UCSD-AML1 (cell line): ENCODE data around the gene XRRA1.
"Not testable (repeated sequence)": the region's sequence is repeated elsewhere in the genome, so short reads cannot be mapped to it uniquely, and the experiment has no call there.

Experiments used
- DNase-seq: peaks from one replicate; lab custom pipeline; 2025; ENCODE audit not compliant: unreplicated experiment; lab: John Stamatoyannopoulos, UW

Gene XRRA1

DNA sequence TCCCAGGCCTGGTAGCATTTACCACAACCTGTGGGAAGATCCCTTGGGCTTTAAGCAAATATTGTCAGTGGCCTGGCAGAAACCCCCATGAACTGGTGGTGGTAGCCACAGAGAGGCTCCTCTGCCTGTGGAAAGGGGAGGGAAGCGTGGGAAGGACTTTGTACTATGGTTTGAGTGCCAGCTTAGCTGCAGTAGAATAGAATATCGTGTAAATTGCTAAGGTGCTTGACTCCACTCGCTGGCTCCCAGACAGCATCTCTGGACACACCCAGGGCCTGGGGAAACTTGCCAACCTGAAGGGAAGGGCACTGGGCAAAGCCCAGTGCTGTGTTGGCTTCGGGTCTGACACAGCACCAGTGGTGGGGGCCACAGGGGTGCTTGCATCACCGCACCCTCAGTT, 52.6 kb downstream of the XRRA1 start:
- no peak for DNase-seq

GRCh38 chr11:74895340-74896116, 53.4 kb downstream of the XRRA1 start:
- no peak for DNase-seq

DNA sequence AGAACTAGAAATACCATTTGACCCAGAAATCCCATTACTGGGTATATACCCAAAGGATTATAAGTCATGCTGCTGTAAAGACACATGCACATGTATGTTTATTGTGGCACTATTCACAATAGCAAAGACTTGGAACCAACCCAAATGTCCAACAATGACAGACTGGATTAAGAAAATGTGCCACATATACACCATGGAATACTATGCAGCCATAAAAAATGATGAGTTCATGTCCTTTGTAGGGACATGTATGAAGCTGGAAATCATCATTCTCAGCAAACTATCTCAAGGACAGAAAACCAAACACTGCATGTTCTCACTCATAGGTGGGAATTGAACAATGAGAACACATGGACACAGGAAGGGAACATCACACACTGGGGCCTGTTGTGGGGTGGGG, 55.9 kb downstream of the XRRA1 start:
- DNase-seq: not testable (repeated sequence)

GRCh38 chr11:74877132-74877531, 71.8 kb downstream of the XRRA1 start:
- no peak for DNase-seq

DNA sequence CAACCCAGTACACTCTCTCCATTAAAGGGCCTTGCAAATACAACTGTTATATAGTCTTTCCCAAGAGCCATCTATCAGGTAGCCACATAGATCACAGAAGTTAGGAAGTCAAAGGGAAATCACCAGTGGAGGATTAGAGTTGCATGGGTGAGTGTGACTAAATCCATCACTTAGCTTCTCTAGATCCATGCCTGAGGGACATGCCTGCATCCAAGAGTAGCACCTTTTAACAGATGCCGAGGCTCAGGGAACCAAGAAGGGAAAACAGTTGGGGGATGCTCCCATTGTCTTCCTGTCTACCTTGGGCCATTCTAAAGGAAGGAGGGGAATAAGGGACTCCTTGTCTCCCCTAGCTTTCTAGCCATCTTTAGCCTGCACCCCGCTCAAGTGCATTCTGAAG, 77.9 kb downstream of the XRRA1 start:
- no peak for DNase-seq

GRCh38 chr11:74870485-74870884, 78.4 kb downstream of the XRRA1 start:
- no peak for DNase-seq

DNA sequence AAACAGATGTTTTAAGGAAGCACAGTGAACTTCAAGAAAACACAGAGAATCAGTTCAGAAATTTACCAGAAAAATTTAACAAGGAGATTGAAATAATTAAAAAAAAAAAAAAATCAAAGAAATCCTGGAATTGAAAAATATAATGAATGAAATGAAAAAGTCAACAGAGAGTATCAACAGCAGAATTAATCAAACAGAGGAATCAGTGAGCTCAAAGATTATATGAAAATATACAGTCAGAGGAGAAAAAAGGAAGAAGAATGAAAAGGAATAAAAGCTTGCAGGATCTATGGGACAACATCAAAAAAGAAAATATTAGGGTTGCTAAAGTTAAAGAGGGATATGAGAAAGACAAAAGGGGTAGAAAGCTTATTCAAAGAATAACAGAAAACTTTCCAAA, 82.3 kb downstream of the XRRA1 start:
- DNase-seq: no peak

DNA sequence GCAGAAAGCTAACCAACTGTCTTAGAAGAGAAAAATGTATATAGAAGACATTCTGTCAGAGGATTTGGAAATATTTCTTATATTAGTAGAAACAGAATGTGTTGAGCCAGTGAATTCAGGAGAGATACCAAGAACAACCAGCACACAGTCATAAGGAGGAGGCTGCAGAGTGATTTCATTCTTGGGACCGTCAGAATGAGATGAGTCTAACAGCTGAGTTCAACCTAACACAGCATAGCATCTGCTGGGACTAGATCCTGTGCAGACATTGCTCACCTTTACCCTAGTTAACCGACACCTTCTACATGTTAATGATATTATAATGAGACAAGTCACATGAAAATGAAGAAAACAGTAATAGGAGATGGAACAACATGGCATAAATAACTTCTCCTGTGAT, 85.5 kb downstream of the XRRA1 start:
- no peak for DNase-seq

GRCh38 chr11:74860743-74861142, 88.1 kb downstream of the XRRA1 start:
- DNase-seq: no peak

DNA sequence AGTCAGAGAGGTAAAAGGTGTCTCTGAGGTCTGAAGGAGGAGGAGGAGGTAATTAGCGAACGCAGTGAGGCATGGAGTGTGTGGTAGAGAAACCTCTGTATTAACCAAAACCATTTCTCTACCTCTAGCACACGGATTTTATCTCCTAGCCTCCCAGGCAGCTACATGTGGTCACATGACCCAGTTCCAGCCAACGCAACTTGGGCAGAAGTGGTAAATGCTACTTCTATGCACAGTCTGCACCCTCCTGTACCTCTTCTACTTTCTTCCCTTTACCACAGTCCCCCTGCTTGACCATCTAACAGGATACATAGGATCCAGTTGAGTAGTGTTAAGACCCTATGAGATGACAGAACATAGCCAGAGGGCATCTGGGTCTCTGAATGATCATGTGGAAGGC, 95.7 kb downstream of the XRRA1 start:
- no peak for DNase-seq

DNA sequence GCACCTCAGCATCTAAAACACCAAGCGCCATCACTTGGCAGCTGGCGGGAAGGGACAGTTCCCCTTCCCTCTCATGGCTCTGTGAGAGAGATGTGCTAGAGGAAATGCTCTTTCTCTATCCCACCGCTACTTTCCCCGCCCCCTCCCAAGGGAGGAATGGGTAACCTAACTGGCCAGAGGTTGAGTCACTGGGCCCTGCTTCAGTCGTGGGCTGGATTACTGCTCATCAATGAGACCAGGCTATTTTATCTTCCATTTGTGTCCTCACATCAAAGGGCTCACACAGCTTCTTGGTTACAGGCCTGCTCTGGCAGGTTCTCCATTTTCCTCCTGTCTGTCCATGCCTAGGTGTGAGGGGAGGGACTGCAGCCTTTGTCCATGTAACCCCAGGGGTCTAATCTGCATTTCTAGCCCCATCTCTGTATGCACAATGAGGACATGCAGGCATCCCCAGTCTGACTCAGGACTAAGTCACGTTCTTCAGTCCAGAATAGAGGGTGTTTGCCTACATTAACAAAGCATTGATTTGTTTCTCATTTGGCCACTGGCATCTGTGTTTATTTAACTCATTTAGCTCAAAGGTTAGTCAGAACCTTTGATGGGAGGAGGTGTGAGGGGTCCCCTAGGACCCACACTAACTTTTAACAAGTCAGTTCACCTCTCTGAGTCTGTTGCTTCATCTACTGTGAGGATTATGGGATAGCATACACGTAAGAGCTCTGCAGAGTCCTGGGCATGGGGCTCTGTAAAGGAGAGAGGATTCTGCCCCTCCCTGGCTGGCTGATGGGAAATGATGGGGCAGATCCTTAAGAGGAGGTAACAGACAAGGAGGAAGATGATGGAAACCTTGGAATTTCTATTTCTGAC, 99.1 kb downstream of the XRRA1 start:
- no peak for DNase-seq

- no peak for DNase-seq
Measured at GRCh38 chr11:74847895-74848294, 101.0 kb downstream of the XRRA1 start.

DNA sequence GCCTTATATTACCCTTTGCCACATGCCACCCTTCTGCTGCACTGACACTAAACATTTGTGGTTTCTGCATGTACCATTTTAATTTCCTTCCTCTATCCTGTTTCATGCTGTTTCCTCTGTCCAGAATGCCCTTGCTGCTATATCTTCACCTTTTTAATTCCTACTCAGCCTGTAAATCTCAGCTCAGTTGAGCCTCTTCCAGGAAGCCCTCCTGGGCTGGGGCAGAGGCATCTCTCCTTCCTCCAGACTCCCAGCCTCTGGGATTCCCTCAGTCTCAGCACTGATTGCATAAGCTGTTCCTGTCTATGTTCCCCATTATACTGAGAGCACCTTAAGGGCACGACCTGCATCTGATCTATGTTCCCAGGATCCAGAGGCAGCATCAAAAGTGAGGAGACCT, 101.5 kb downstream of the XRRA1 start:
- no peak for DNase-seq

DNA sequence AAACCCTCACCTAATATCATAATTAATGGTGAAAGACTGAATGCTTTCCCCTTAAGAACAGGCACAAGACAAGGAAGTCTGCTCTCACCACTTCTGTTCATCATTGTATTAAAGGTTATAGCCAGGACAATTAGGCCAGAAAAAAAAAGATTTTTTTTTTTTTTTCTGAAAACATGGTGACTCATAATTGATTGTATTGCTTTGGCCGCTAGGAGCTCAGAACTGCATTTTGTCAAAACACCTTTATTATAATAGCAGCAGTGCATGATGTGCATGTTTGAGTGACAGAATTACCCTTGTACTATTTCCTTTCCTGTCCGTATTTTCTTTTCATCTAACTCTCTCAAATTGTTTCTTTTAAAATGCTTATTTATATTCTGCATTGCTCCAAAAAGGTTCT, 102.1 kb downstream of the XRRA1 start:
- DNase-seq: no peak

DNA sequence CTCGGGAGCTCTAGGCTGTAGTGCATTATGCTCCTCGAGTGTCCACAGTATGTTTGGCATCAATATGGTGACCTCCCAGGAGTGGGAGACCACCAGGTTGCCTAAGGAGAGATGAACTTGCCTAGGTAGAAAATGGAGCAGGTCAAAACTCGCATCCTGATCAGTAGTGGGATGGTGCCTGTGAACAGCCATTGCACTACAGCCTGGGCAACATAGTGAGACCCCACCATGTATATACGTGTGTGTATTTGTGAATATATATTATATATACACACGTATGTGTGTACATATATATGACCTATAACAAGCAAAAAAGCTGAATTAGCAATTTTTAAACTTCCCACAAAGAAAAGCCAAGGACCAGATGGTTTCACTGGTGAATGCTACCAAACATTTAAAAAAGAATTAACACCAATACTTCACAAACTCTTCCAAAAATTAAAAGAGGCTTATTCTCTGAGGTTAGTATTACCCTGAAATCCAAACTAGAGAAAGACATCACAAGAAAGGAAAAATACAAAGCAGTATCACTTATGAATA, 102.8 kb downstream of the XRRA1 start:
- no peak for DNase-seq

GRCh38 chr11:74844865-74845264, 104.0 kb downstream of the XRRA1 start:
- no peak for DNase-seq

DNA sequence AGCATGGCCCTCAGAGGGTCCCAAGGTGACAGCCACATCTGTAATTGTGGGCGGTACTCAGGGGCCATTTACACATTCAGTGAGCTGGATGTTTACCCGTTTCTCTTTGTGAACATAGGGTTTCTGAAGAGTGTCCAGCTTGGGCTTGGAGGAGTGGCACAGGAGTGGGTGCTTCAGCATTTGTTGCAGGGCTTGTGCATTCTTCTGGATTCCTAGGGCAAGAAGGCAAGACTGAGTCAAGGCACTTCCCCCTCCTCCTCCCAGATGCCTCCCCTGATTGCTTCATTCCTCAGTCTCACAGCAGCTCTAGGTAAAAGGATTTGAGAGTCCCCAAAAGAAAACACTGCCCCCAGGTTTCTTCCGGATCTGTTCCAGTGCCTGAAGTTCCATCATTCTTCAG, 104.8 kb downstream of the XRRA1 start:
- no peak for DNase-seq

- DNase-seq: no peak
Measured at GRCh38 chr11:74842967-74843366, 105.9 kb downstream of the XRRA1 start.

DNA sequence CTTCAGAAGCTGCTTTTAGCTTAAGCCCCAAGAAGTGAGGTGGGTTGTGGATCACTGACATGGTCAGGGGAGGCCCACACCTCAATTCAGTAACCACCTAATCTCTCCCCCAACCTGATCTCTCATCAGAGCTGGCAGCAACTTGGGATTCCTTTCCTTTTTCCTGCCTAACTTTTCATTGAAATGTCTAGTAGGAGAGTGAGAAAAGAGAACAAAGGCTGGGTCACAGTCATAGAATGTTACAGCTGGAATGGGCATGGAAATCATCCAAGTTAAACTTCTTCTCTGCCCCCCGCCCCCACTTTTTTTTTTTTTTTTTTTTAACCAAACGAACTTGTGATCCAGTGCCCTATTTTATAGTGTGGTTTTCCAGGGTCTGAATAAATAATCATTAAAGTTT, 108.4 kb downstream of the XRRA1 start:
- no peak for DNase-seq

DNA sequence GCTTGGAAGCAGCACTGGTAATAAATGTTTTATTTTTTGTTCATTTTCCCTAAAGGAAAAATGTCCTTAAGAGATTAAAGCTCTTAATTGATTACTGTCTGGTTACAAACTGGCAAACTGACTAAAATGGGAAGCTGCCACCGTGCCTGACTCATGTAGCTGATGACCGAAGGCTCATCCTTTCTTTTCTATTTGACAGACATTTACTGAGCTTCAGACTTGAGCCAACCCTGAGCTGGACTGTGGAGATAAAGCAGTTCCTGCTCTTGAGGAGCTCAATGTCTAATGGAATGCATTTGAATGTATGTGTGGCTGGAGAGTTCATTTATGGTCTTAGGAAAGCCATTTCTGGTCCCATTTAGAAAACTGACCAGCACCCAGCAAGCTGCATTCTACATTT, 108.9 kb downstream of the XRRA1 start:
- no peak for DNase-seq

- DNase-seq: no peak
Measured at GRCh38 chr11:74839446-74839845, 109.4 kb downstream of the XRRA1 start.

DNA sequence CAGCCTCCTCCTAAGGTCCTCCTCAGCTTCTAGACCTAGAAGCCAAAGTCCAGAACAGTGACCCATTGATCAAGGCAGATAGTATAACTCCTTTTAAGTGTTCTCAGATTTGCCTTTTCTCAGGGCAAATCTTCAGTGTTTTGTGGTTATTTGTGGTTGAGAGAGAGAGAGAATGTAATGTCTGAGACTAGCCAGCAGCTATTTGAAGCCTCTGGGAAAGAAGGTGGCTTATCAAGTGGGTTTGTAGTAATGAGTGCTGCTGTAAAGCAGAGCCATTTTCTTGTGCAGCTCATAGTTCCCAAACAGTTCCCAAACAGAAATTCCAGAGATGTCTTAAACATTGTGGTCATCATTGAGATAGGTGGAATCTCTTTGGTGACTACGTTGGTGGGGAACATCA, 110.7 kb downstream of the XRRA1 start:
- DNase-seq: no peak
